ENCODE measurements around the gene VSIG10.

Gene VSIG10

DNA sequence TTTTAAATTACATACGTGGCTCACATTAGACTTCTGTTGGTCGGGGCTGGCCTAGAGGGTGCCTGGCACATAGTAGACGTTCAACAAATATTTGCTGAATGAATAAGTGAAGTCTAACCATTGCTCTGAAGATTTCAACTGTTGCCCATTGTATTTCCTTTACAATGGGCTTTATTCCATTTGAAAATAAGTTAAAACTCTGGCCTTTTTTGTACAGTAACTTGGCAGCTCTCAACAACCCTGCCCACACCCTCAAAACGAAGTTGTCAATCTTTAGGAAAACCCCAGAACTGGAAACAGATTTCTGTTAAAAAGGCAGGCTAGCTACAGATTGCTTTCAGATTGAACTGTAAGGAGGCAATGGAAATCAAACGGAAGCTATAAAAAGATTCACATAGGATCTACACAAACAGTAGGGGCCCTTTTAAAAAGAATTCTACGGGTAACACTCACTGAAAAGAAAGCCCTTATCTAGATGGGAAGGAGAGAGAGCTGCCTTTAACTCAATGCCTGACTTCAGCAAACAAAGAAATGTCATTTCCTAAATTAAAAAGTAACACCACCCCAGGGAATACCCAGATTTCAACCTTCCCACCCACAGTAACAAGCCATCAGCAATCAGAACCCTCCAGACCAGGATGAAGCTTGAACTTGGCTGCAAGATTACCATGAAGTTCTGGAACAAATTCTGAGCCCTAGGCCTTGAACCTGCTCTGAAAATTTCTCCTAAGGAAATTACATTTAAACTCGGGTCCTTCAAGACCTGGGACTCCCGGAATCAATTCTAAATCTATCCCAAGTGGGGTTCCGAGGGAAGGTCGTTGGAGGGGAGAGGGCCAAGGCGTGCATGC lies 44.2 kb downstream of the VSIG10 start:
- DNase-seq = peak; percentile 86 to 90

DNA sequence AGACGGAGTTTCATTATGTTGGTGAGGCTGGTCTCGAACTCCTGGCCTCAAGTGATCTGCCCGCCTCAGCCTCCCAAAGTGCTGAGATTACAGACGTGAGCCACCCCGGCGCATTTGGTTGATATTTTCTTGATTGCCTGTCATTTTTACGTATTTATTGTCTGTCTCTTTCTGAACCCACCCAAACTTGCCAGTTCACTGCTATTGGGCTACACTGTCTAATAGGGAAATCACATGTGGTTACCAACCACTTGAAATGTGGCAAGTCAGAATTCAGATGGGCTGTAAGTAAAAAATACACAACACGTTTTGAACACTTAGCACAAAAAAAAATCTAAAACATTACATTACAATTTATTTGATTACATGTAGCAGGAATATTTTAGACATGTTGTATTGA lies 44.9 kb downstream of the VSIG10 start:
- no peak for DNase-seq

DNA sequence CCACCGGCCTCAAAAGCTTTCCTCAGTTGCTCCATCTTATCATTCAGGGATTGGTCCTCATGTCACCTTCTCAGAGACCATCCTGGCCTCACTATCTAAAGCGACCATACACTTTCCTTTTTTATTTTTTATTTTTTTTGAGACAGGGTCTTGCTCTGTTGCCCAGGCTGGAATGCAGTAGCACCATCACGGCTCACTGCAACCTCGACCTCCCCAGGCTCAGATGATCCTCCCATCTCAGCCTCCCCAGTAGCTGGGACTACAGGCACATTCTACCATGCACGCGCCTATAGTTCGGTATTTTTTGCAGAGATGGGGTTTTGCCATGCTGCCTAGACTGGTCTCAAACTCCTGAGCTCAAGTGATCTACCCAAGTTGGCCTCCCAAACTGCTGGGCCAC lies 45.6 kb downstream of the VSIG10 start:
- DNase-seq = no peak

DNA sequence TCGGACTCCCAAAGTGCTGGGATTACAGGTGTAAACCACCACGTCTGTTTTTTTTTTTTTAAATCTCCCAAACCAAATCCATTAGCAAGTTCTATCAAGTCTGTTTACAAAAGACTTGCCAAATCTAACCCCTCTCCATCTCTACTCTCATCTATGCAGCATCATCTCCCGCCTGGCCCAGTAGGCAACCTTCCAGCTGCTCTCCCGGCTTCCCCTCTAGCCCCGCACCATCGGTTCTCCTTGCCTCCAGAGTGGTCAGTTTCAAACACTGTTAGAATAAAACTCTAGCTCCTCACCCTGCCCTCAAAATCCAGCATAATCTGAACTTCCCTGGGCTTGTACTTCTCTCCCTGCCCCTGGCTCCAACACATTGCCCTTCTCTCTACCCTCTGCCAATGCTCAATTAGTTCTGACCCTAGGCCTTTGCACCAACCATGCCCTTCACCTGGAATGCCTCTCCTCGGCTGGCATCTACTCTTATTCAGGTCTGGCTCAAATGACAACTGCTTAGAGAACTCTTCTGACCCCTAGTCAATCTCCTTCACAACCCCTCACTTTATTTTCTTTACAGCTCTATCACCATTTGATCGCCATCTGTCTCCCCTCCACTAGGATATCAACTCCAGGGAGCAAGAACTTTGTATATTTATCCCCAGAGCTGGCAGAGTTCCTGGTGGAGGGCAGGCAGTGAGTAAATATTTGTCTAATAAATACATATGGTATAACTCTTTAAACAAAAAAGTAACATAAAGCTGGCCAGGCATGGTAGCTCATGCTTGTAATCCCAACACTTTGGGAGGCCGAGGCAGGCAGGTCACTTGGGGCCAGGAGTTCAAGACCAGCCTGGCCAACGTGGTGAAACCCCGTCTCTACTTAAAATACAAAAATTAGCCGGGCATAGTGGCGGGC lies 47.7 kb downstream of the VSIG10 start:
- no peak for DNase-seq

GRCh38 chr12:118055144-118055557 lies 48.7 kb downstream of the VSIG10 start:
- DNase-seq = peak; percentile 49 to 72

GRCh38 chr12:118053071-118053985 lies 50.5 kb downstream of the VSIG10 start:
- no peak for DNase-seq

GRCh38 chr12:118052324-118053070 lies 51.3 kb downstream of the VSIG10 start:
- DNase-seq = peak; percentile 69 to 80

GRCh38 chr12:118050972-118051910 lies 52.6 kb downstream of the VSIG10 start:
- DNase-seq = no peak

DNA sequence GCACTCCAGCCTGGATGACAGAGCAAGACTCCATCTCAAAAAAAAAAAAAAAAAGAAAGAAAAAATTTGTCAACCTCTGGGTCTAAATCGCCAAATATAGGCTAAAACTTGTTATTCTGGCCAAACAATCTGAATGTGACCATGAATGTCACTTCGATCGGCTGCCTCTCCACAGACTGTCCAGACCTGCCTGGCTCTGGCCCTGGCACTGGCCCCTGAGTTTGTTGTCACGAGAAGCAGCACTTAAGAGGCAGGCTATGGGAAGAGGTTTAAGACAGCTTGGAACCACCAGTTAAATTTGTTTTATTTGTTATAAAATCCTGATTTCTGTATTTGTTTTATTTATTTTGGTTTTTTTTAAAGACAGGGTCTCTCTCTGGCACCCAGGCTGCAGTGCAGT lies 57.4 kb downstream of the VSIG10 start:
- DNase-seq = no peak

- no peak for DNase-seq
Observed at GRCh38 chr12:118044577-118044976, 59.2 kb downstream of the VSIG10 start.

- DNase-seq = no peak
Observed at GRCh38 chr12:118044075-118044474, 59.7 kb downstream of the VSIG10 start.

GRCh38 chr12:118042091-118042490 lies 61.7 kb downstream of the VSIG10 start:
- no peak for DNase-seq

GRCh38 chr12:118038137-118038536 lies 65.7 kb downstream of the VSIG10 start:
- no peak for DNase-seq

GRCh38 chr12:118036672-118037411 lies 67.0 kb downstream of the VSIG10 start:
- no peak for DNase-seq

DNA sequence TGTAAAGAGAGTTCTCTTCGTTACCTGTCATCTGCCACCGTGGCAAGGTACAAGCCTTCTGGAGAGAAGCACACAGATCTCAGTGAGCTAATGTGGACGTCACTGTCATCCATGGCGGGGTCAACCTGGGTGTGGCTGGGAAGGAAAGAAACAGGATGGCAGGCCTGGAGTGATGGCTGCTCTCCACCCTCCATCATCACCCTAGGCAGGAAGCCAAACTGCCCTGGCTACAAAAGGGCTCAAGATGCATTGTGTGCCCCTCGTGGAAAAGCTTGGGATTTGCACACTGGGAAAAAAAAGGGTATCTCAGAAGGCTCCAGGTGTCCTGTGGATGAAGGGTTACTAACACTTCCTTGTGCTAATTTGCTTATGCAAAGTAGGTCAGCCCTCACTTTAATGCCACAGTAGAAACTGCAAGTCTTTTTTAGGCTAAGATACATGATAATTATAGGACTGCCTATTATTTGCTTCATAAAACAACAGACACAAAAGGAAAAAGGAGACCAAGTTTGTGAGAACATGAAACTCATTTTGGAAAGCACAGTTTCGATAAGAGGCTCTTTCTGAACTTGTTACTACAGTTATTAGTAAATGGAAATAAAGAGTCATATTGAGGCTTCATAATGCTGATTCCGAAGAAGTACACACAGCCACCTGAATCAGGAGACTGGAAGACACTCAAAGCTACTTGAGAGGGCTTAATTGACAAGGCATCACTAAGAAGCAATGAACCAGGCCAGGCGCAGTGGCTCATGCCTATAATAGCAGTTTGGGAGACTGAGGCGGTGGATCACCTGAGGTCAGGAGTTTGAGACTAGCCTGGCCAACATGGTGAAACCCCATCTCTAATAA lies 68.4 kb downstream of the VSIG10 start:
- DNase-seq = no peak

DNA sequence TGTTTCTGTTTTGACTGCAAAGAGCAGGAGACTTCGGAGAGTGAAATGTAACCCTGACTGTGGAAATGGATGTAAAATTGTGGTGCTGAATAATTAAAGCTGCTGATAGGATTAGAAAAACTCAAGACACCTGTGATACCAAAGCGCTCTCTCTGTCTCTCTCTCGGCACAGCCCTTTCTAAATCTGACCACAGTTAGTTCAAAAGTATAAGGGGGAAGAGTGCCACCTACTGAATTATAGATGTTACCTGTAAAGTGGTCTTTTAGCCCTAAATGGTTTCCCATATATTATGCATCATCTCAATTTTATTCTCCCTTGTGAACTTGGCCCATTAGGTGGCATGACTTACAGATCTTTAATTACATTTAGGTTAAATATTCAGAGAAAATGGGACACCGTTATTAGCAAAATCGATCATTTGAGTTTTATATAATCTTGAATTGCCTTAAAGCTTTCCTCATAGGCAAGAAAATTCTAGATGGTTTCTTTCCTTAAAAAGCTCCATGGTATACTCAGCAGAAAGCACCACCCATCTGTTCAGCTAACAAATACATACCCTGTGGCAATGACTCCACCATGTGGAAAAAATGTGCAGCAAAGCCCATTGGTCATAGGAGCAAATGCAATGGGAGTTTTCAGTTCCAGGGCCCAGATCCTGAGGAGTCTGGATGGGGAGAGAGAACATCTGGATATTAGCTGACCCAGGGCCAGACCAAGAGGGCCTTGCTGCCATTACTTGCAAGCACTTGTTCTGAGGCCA lies 69.2 kb downstream of the VSIG10 start:
- DNase-seq = no peak

DNA sequence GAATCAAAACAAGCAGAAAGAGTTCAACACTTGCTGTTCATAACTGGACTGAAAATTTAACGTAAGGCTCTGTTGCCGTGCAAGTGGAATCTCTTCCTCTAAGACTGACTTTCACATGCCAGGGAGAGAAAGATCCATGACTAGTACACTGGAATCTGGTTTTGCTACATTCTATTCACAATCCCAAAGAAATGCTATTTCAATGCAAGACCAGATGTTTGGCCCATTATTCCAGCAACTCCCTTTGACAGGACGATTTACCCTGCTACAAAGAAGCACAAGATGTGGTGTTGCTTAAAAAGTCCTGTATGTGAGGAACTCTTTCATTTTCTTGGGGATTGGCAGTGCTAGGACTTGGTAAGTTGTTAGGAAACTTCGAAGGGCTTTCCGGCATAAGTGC lies 69.9 kb downstream of the VSIG10 start:
- no peak for DNase-seq

DNA sequence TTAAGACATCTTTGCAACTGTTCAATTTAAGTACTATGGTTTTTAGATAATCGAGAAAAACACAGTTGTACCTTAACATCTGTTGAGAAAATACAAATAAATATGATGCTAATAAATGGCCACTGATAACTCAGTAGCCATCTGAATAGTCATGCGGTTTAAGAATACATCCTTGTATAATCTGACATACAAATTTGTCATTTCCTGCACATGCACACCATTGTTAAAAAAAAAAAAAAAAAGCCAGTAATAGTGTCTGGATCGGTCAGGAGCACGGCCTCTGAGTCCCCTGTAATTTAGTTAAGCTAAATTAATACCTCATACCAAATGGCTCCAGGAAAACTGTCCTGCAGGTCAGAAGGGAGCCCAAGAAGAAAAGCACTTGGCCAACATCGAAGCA lies 70.5 kb downstream of the VSIG10 start:
- DNase-seq = no peak

Data from inflammatory macrophage treated with lipopolysaccharide for 1 hour (primary cell).